Endothelial cell (in vitro differentiated cells): ENCODE results near the gene AGBL1. TPM values are rescaled to one million over a fixed set of nuclear protein-coding genes. Genes with fewer than 3 reads are reported as not detected.

ENCODE experiments used
- DNase-seq: peaks from one replicate; pipeline ENCODE4 v3.0.0; 2021; ENCODE audit warnings: low spot score
- H3K27ac Mint-ChIP-seq: one replicate; pipeline ENCODE4 v1.8.0; 2021; ENCODE audit warnings: mixed read lengths, inconsistent platforms; ENCODE audit not compliant: unreplicated experiment
- H3K27me3 Mint-ChIP-seq: one replicate; pipeline ENCODE4 v1.8.0; 2021; ENCODE audit warnings: mild to moderate bottlenecking, moderate library complexity, mixed read lengths, inconsistent platforms; ENCODE audit not compliant: unreplicated experiment
- H3K36me3 Mint-ChIP-seq: one replicate; pipeline ENCODE4 v1.8.0; 2021; ENCODE audit warnings: mild to moderate bottlenecking, low read depth, mixed read lengths, inconsistent platforms; ENCODE audit not compliant: unreplicated experiment
- H3K4me1 Mint-ChIP-seq: one replicate; pipeline ENCODE4 v1.8.0; 2021; ENCODE audit warnings: mild to moderate bottlenecking, mixed read lengths, inconsistent platforms; ENCODE audit not compliant: unreplicated experiment
- H3K4me3 Mint-ChIP-seq: one replicate; pipeline ENCODE4 v1.8.0; 2021; ENCODE audit warnings: mild to moderate bottlenecking, mixed read lengths, inconsistent platforms; ENCODE audit not compliant: unreplicated experiment
- H3K9me3 Mint-ChIP-seq: one replicate; pipeline ENCODE4 v1.8.0; 2021; ENCODE audit warnings: mixed read lengths, inconsistent platforms; ENCODE audit not compliant: unreplicated experiment
- CTCF ChIP-seq: fragments of 200-600 bp; sonication (generic); IDR thresholded peaks from one replicate; pipeline ENCODE4 v1.5.0; 2021; ENCODE audit warnings: antibody characterized with exemption; ENCODE audit not compliant: unreplicated experiment
- total RNA-seq: library from RNA; stranded (reverse); fragmentation: NEBNext Ultra II Directional; extraction: Animal tissue kit (Norgen Biotek cat#: 25700); gene quantifications from one replicate; pipeline ENCODE4 v1.2.1, GENCODE V29; 2021; ENCODE audit not compliant: unreplicated experiment

The AGBL1 gene
- total RNA-seq, 1 donor from 2014 or later, result 0.03 TPM

DNA sequence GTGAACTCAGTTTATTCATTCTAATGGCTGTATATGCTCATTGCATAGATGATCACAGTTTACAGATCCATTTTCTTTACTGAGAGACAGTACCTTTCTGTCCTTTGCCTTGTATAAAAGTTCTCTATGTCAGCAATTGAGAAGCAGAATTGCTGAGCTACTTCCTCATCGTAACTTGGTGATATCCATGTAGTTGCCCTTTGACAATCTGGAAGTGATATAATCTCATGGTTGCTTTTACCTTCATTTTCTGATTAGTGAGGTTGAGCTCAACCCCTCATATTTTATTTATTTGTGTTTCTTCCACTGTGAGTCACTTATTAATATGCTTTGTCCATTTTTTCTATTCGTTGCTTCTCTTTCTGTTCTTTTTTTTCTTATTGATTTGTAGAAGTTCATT lies 696.5 kb downstream of the AGBL1 start:
- Mint-ChIP-seq H3K9me3 (no peaks in the 10 kb centered on the region), H3K36me3 (no peaks in the 10 kb centered on the region), H3K4me1 (no peaks in the 10 kb centered on the region), H3K27ac (no peak overlapping the region), H3K27me3 (no peaks in the 10 kb centered on the region), H3K4me3 (no peak overlapping the region)
- no peak for DNase-seq
- no peak for TF ChIP-seq CTCF

DNA sequence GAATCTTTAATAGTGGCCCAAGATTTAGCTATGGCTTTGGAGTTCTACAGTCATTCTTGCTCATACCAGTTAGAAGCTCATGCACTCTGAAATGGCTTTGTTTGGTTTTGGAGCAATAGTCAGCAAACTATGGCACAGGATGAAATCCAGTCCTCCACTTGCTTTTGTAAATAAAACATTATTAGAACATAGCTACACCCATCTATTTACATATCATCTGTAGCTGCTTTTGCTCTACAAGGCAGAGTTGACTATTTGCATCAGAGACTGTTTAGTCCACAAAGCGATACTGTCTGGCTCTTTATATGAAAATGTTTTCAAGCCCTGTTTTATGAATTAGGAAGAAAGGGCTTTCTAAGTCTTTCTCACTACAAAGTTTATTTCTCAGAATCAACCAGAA lies 716.9 kb downstream of the AGBL1 start:
- TF ChIP-seq CTCF, result no peak
- Mint-ChIP-seq H3K27ac (no peak overlapping the region), H3K4me3 (no peak overlapping the region), H3K27me3 (no peaks in the 10 kb centered on the region), H3K36me3 (no peaks in the 10 kb centered on the region), H3K4me1 (peaks cover 8% of the 10 kb centered on the region), H3K9me3 (no peaks in the 10 kb centered on the region)
- DNase-seq, result no peak

- Mint-ChIP-seq H3K27me3 (no peaks in the 10 kb centered on the region), H3K36me3 (no peaks in the 10 kb centered on the region), H3K4me3 (no peak overlapping the region), H3K27ac (no peak overlapping the region), H3K4me1 (peaks cover 8% of the 10 kb centered on the region), H3K9me3 (no peaks in the 10 kb centered on the region)
- TF ChIP-seq CTCF, result no peak
- DNase-seq, result no peak
These were observed 717.5 kb downstream of the AGBL1 start for GRCh38 chr15:86797135-86797534.

GRCh38 chr15:86799226-86799625 lies 719.6 kb downstream of the AGBL1 start:
- Mint-ChIP-seq H3K9me3 (no peaks in the 10 kb centered on the region), H3K27ac (no peak overlapping the region), H3K36me3 (no peaks in the 10 kb centered on the region), H3K27me3 (no peaks in the 10 kb centered on the region), H3K4me3 (no peak overlapping the region), H3K4me1 (peaks cover 8% of the 10 kb centered on the region)
- TF ChIP-seq CTCF, result no peak
- DNase-seq, result no peak

- no peak overlapping the region for H3K27ac Mint-ChIP-seq
- H3K9me3 Mint-ChIP-seq, result no peaks in the 10 kb centered on the region
- peaks cover 4% of the 10 kb centered on the region for H3K4me1 Mint-ChIP-seq
- no peak overlapping the region for H3K4me3 Mint-ChIP-seq
- H3K36me3 Mint-ChIP-seq, result no peaks in the 10 kb centered on the region
- TF ChIP-seq CTCF, result no peak
- no peaks in the 10 kb centered on the region for H3K27me3 Mint-ChIP-seq
- no peak for DNase-seq
These were observed 722.6 kb downstream of the AGBL1 start for GRCh38 chr15:86802244-86802643.
